Measurements from ENCODE around the gene C1orf159. TPM values are rescaled to one million over a fixed set of nuclear protein-coding genes. Genes with fewer than 3 reads are reported as not detected.
A peak's percentile ranks its signal among the peaks of the same experiment; 100 is the strongest.

The C1orf159 gene
- total and polyA plus RNA-seq, 9 of the 15 experiments (the other 6 are each of a cell fraction or from before 2014, with no cell fraction given) = 0.28 to 54.9 (median 10.6) TPM

GRCh38 chr1:1058921-1059493, 56.9 kb downstream of the C1orf159 start (continued):
- TF ChIP-seq ARID1B (IDR thresholded peaks at IDR 0.05) (no peak), DMBX1 (CRISPR knock-in tag; IDR thresholded peaks at IDR 0.05; ENCODE audit: borderline replicate concordance) (no peak), RBM39 (optimal IDR thresholded peaks at IDR 0.05; ENCODE audit: low read depth, low read length) (no peak), ZFP30 (CRISPR knock-in tag; IDR thresholded peaks at IDR 0.05; ENCODE audit: borderline replicate concordance) (no peak), CXXC5 (CRISPR knock-in tag; IDR thresholded peaks at IDR 0.05) (no peak), ZNF280B (CRISPR knock-in tag; IDR thresholded peaks at IDR 0.05) (no peak), SMC3 (conservative IDR thresholded peaks at IDR 0.05; ENCODE audit: insufficient read depth, low read depth, low read length) (no peak), CREM (IDR thresholded peaks at IDR 0.05; ENCODE audit: low read depth) (no peak), HMGXB4 (CRISPR knock-in tag; IDR thresholded peaks at IDR 0.05) (0 out of 2 replicates have a peak, but pooled peaks have one; percentile 41), CSDE1 (IDR thresholded peaks at IDR 0.05) (no peak; a peak in 1 of 4 replicates), HNRNPK (IDR thresholded peaks at IDR 0.05; ENCODE audit: low read depth, low read length, poor library complexity, severe bottlenecking) (no peak), RBFOX2 (IDR thresholded peaks at IDR 0.05; ENCODE audit: low read depth, low read length) (peak; percentile 57; the same call in 1 of the 2 replicates), COPS2 (conservative IDR thresholded peaks at IDR 0.05) (no peak), SRSF7 (optimal IDR thresholded peaks at IDR 0.05; ENCODE audit: low read depth, low read length) (no peak), ZBED1 (IDR thresholded peaks at IDR 0.05) (no peak), ZFP36 (IDR thresholded peaks at IDR 0.05; ENCODE audit: low read depth, low read length, partially characterized antibody) (no peak), ZNF212 (CRISPR knock-in tag; IDR thresholded peaks at IDR 0.05) (no peak), SAP30 (IDR thresholded peaks at IDR 0.05; ENCODE audit: borderline replicate concordance, insufficient read depth, low read depth, low read length, poor library complexity, severe bottlenecking) (peak; percentile 84), ZNF696 (CRISPR knock-in tag; conservative IDR thresholded peaks at IDR 0.05) (no peak), HCFC1 (IDR thresholded peaks at IDR 0.05; ENCODE audit: low read depth, low read length) (no peak)
- TF ChIP-seq, protein P1, sequence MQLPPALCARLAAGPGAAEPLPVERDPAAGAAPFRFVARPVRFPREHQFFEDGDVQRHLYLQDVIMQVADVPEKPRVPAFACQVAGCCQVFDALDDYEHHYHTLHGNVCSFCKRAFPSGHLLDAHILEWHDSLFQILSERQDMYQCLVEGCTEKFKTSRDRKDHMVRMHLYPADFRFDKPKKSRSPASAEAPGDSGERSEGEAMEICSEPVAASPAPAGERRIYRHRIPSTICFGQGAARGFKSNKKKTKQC (CRISPR knock-in tag; IDR thresholded peaks at IDR 0.05) = peak; percentile 29; the same call in 1 of the 2 replicates
- TF ChIP-seq, protein P2, sequence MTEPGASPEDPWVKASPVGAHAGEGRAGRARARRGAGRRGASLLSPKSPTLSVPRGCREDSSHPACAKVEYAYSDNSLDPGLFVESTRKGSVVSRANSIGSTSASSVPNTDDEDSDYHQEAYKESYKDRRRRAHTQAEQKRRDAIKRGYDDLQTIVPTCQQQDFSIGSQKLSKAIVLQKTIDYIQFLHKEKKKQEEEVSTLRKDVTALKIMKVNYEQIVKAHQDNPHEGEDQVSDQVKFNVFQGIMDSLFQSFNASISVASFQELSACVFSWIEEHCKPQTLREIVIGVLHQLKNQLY (CRISPR knock-in tag; conservative IDR thresholded peaks at IDR 0.05) = no peak
- TF ChIP-seq, protein P3, sequence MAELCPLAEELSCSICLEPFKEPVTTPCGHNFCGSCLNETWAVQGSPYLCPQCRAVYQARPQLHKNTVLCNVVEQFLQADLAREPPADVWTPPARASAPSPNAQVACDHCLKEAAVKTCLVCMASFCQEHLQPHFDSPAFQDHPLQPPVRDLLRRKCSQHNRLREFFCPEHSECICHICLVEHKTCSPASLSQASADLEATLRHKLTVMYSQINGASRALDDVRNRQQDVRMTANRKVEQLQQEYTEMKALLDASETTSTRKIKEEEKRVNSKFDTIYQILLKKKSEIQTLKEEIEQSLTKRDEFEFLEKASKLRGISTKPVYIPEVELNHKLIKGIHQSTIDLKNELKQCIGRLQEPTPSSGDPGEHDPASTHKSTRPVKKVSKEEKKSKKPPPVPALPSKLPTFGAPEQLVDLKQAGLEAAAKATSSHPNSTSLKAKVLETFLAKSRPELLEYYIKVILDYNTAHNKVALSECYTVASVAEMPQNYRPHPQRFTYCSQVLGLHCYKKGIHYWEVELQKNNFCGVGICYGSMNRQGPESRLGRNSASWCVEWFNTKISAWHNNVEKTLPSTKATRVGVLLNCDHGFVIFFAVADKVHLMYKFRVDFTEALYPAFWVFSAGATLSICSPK (IDR thresholded peaks at IDR 0.05; ENCODE audit: borderline replicate concordance) = no peak
